Measurements from ENCODE around the gene CDO1.

DNA sequence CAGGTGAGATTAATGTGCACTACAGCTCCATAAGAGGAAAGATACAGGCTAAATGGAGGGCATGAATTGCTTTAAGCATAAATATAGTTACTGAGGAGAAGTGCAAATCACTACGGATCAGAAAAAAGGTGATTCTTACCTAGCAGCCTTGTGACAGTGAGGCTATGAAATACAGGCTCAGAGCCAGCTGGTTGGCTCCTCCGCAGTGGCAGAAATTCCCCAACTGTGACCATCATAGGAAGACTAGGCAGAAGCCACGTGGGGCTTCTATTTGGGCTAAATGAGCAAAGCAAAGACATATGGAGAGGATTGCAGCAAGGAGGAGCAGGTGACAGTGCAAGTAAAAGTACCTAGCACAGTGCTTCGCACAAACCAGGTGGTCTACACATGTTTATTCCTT is 40.5 kb downstream of the CDO1 start:
- no peak for TF ChIP-seq EZH2 (IDR thresholded peaks at IDR 0.05; ENCODE audit: borderline replicate concordance, low read length)
- TF ChIP-seq, protein P1, sequence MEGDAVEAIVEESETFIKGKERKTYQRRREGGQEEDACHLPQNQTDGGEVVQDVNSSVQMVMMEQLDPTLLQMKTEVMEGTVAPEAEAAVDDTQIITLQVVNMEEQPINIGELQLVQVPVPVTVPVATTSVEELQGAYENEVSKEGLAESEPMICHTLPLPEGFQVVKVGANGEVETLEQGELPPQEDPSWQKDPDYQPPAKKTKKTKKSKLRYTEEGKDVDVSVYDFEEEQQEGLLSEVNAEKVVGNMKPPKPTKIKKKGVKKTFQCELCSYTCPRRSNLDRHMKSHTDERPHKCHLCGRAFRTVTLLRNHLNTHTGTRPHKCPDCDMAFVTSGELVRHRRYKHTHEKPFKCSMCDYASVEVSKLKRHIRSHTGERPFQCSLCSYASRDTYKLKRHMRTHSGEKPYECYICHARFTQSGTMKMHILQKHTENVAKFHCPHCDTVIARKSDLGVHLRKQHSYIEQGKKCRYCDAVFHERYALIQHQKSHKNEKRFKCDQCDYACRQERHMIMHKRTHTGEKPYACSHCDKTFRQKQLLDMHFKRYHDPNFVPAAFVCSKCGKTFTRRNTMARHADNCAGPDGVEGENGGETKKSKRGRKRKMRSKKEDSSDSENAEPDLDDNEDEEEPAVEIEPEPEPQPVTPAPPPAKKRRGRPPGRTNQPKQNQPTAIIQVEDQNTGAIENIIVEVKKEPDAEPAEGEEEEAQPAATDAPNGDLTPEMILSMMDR (conservative IDR thresholded peaks at IDR 0.05 in 1 of 2, IDR thresholded peaks at IDR 0.05 in 1 of 2; ENCODE audit: extremely low read depth in 1 of 2, insufficient read depth in 1 of 2, low read depth in 1 of 2, low read length in 2 of 2): no peak

All from mammary epithelial cell (primary cell).